DOHH2 (cell line): ENCODE measurements around the gene SETD3.

ENCODE experiments used
- CTCF ChIP-seq: fragments of 200-600 bp; sonication (generic); IDR thresholded peaks from one replicate; pipeline ENCODE4 v1.5.1; 2014; ENCODE audit warnings: antibody characterized with exemption, mild to moderate bottlenecking, low read depth, low read length; ENCODE audit not compliant: poor library complexity, severe bottlenecking
- EZH2phosphoT487 ChIP-seq: fragments of 200-600 bp; sonication (generic); IDR thresholded peaks from 2 replicates; pipeline ENCODE4 v1.6.1; 2017; ENCODE audit warnings: borderline replicate concordance, mild to moderate bottlenecking, antibody characterized with exemption, low read length, moderate library complexity, mixed read lengths

GRCh38 chr14:99515301-99516155 lies 34.9 kb upstream of the SETD3 start:
- TF ChIP-seq EZH2phosphoT487 (no peak), CTCF (no peak)
